WI38 (cell line): ENCODE measurements around the gene CLIC6.

Experiments
- H3K4me3 ChIP-seq: 2 replicates; pipeline ENCODE4 v1.5.1; 2011; ENCODE audit warnings: low read depth, mild to moderate bottlenecking, control low read depth, low read length
- CTCF ChIP-seq: IDR thresholded peaks from 2 replicates; pipeline ENCODE4 v1.5.1; 2012; ENCODE audit warnings: low read depth, mild to moderate bottlenecking, control low read depth, low read length

Gene CLIC6

GRCh38 chr21:34671462-34671861 is 2.7 kb downstream of the CLIC6 start:
- no peak overlapping the region for H3K4me3 ChIP-seq
- no peak for TF ChIP-seq CTCF

- no peak overlapping the region for H3K4me3 ChIP-seq
- TF ChIP-seq CTCF, result no peak
Measured at GRCh38 chr21:34671891-34672290, 3.1 kb downstream of the CLIC6 start.

- TF ChIP-seq CTCF, result no peak
- no peak overlapping the region for H3K4me3 ChIP-seq
Measured at GRCh38 chr21:34673006-34673405, 4.2 kb downstream of the CLIC6 start.

GRCh38 chr21:34674468-34674867 is 5.7 kb downstream of the CLIC6 start:
- no peak overlapping the region for H3K4me3 ChIP-seq
- no peak for TF ChIP-seq CTCF

GRCh38 chr21:34675871-34676270 is 7.1 kb downstream of the CLIC6 start:
- H3K4me3 ChIP-seq, result no peak overlapping the region
- no peak for TF ChIP-seq CTCF

GRCh38 chr21:34679051-34679450 is 10.3 kb downstream of the CLIC6 start:
- TF ChIP-seq CTCF, result no peak
- H3K4me3 ChIP-seq, result no peak overlapping the region

- no peak for TF ChIP-seq CTCF
- no peak overlapping the region for H3K4me3 ChIP-seq
Measured at GRCh38 chr21:34684174-34684876, 15.5 kb downstream of the CLIC6 start.
